ENCODE measurements around the gene DEDD.

Gene DEDD

GRCh38 chr1:161072751-161073449 is 59.6 kb downstream of the DEDD start:
- no peak for DNase-seq (ENCODE audit: low spot score)

- peak; percentile 47 for DNase-seq (ENCODE audit: low spot score)
These were observed 60.5 kb downstream of the DEDD start for GRCh38 chr1:161071886-161072371.

All from activated CD4-positive, alpha-beta T cell treated with anti-CD3 and anti-CD28 coated beads, Interleukin-2, Interleukin-4, amounts not matched to agents 100 ng/mL and 50 ng/mL, durations not matched to agents 16 hours and 8 hours (primary cell).